ENCODE data around the gene TRIM36. TPM values are rescaled to one million over a fixed set of nuclear protein-coding genes. Genes with fewer than 3 reads are reported as not detected.

TRIM36 gene
- total RNA-seq, 1 donor from 2014 or later, result 4.4 TPM

GRCh38 chr5:115179394-115180164 lies 9.9 kb upstream of the TRIM36 start:
- H3K4me1 ChIP-seq (ENCODE audit: insufficient read depth, low read length), result peaks cover 8% of the 10 kb centered on the region
- FAIRE-seq (no peak), DNase-seq (ENCODE audit: low read depth) (no peak)
- TF ChIP-seq EZH2 (IDR thresholded peaks at IDR 0.05; ENCODE audit: insufficient read depth, low read length), result peak; percentile 81
- TF ChIP-seq, protein P1, sequence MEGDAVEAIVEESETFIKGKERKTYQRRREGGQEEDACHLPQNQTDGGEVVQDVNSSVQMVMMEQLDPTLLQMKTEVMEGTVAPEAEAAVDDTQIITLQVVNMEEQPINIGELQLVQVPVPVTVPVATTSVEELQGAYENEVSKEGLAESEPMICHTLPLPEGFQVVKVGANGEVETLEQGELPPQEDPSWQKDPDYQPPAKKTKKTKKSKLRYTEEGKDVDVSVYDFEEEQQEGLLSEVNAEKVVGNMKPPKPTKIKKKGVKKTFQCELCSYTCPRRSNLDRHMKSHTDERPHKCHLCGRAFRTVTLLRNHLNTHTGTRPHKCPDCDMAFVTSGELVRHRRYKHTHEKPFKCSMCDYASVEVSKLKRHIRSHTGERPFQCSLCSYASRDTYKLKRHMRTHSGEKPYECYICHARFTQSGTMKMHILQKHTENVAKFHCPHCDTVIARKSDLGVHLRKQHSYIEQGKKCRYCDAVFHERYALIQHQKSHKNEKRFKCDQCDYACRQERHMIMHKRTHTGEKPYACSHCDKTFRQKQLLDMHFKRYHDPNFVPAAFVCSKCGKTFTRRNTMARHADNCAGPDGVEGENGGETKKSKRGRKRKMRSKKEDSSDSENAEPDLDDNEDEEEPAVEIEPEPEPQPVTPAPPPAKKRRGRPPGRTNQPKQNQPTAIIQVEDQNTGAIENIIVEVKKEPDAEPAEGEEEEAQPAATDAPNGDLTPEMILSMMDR (IDR thresholded peaks at IDR 0.05; ENCODE audit: insufficient read depth, low read depth, low read length), result no peak
- H3K9ac ChIP-seq (ENCODE audit: low read length), result peak overlapping the region; percentile 71
- H3K36me3 ChIP-seq (ENCODE audit: insufficient read depth, low read length), result no peaks in the 10 kb centered on the region
- no peaks in the 10 kb centered on the region for H3K9me3 Mint-ChIP-seq (ENCODE audit: unreplicated experiment)
- no peaks in the 10 kb centered on the region for H3K4me1 Mint-ChIP-seq (ENCODE audit: low read depth, unreplicated experiment)
- H3K36me3 Mint-ChIP-seq (ENCODE audit: low read depth, unreplicated experiment), result peaks cover 2% of the 10 kb centered on the region
- peak overlapping the region; percentile 94 for H3K4me2 ChIP-seq (ENCODE audit: low read length)
- H4K20me1 ChIP-seq (ENCODE audit: insufficient read depth, low read length), result no peaks in the 10 kb centered on the region
- H3K4me3 Mint-ChIP-seq (ENCODE audit: unreplicated experiment), result peak overlapping the region; percentile 87
- no peaks in the 10 kb centered on the region for H3K9me3 ChIP-seq (ENCODE audit: insufficient read depth, low read depth, low read length)
- peak overlapping the region; percentile 70 for H3K4me3 ChIP-seq (ENCODE audit: insufficient read depth, low read depth, low read length)
- H3K27me3 ChIP-seq (ENCODE audit: insufficient read depth, low read length), result peaks cover 29% of the 10 kb centered on the region
- no peaks in the 10 kb centered on the region for H3K79me2 ChIP-seq (ENCODE audit: insufficient read depth, low read length)
- H3K27ac Mint-ChIP-seq (ENCODE audit: unreplicated experiment), result peak overlapping the region; percentile 18
- peaks cover 53% of the 10 kb centered on the region for H3K27me3 Mint-ChIP-seq (ENCODE audit: low read depth, unreplicated experiment)
- H2AFZ ChIP-seq (ENCODE audit: low read depth, low read length), result peak overlapping the region; percentile 84
- no peak overlapping the region for H3K27ac ChIP-seq (ENCODE audit: low read depth, low read length)

- H4K20me1 ChIP-seq (ENCODE audit: insufficient read depth, low read length), result no peaks in the 10 kb centered on the region
- H3K9ac ChIP-seq (ENCODE audit: low read length), result peak overlapping the region; percentile 71
- Mint-ChIP-seq H3K4me1 (ENCODE audit: low read depth, unreplicated experiment) (no peaks in the 10 kb centered on the region), H3K27me3 (ENCODE audit: low read depth, unreplicated experiment) (peaks cover 54% of the 10 kb centered on the region), H3K36me3 (ENCODE audit: low read depth, unreplicated experiment) (peaks cover 2% of the 10 kb centered on the region), H3K9me3 (ENCODE audit: unreplicated experiment) (no peaks in the 10 kb centered on the region), H3K27ac (ENCODE audit: unreplicated experiment) (no peak overlapping the region), H3K4me3 (ENCODE audit: unreplicated experiment) (no peak overlapping the region)
- no peak for DNase-seq (ENCODE audit: low read depth)
- FAIRE-seq, result no peak
- peak overlapping the region; percentile 70 for H3K4me3 ChIP-seq (ENCODE audit: insufficient read depth, low read depth, low read length)
- TF ChIP-seq, protein P1 (IDR thresholded peaks at IDR 0.05; ENCODE audit: insufficient read depth, low read depth, low read length), result no peak
- TF ChIP-seq EZH2 (IDR thresholded peaks at IDR 0.05; ENCODE audit: insufficient read depth, low read length), result no peak
- no peaks in the 10 kb centered on the region for H3K36me3 ChIP-seq (ENCODE audit: insufficient read depth, low read length)
- no peaks in the 10 kb centered on the region for H3K79me2 ChIP-seq (ENCODE audit: insufficient read depth, low read length)
- H2AFZ ChIP-seq (ENCODE audit: low read depth, low read length), result peak overlapping the region; percentile 84
- H3K27ac ChIP-seq (ENCODE audit: low read depth, low read length), result no peak overlapping the region
- peak overlapping the region; percentile 94 for H3K4me2 ChIP-seq (ENCODE audit: low read length)
- peaks cover 29% of the 10 kb centered on the region for H3K27me3 ChIP-seq (ENCODE audit: insufficient read depth, low read length)
- H3K9me3 ChIP-seq (ENCODE audit: insufficient read depth, low read depth, low read length), result no peaks in the 10 kb centered on the region
- peaks cover 8% of the 10 kb centered on the region for H3K4me1 ChIP-seq (ENCODE audit: insufficient read depth, low read length)
Observed at GRCh38 chr5:115179030-115179393, 9.3 kb upstream of the TRIM36 start.

GRCh38 chr5:115170929-115171510 lies 1.3 kb upstream of the TRIM36 start:
- Mint-ChIP-seq H3K27ac (ENCODE audit: unreplicated experiment) (no peak overlapping the region), H3K4me1 (ENCODE audit: low read depth, unreplicated experiment) (no peaks in the 10 kb centered on the region), H3K27me3 (ENCODE audit: low read depth, unreplicated experiment) (peaks cover 33% of the 10 kb centered on the region), H3K9me3 (ENCODE audit: unreplicated experiment) (peaks cover 7% of the 10 kb centered on the region), H3K36me3 (ENCODE audit: low read depth, unreplicated experiment) (peaks cover 10% of the 10 kb centered on the region), H3K4me3 (ENCODE audit: unreplicated experiment) (peak overlapping the region; percentile 85)
- TF ChIP-seq, protein P1 (IDR thresholded peaks at IDR 0.05; ENCODE audit: insufficient read depth, low read depth, low read length), result no peak
- TF ChIP-seq EZH2 (IDR thresholded peaks at IDR 0.05; ENCODE audit: insufficient read depth, low read length), result no peak
- no peaks in the 10 kb centered on the region for H3K79me2 ChIP-seq (ENCODE audit: insufficient read depth, low read length)
- FAIRE-seq, result no peak
- H3K4me3 ChIP-seq (ENCODE audit: insufficient read depth, low read depth, low read length), result peak overlapping the region; percentile 87
- no peak for DNase-seq (ENCODE audit: low read depth)
- H3K36me3 ChIP-seq (ENCODE audit: insufficient read depth, low read length), result no peaks in the 10 kb centered on the region
- H3K27ac ChIP-seq (ENCODE audit: low read depth, low read length), result no peak overlapping the region
- H4K20me1 ChIP-seq (ENCODE audit: insufficient read depth, low read length), result no peaks in the 10 kb centered on the region
- H3K9me3 ChIP-seq (ENCODE audit: insufficient read depth, low read depth, low read length), result no peaks in the 10 kb centered on the region
- H3K9ac ChIP-seq (ENCODE audit: low read length), result peak overlapping the region; percentile 47
- H2AFZ ChIP-seq (ENCODE audit: low read depth, low read length), result peak overlapping the region; percentile 99
- H3K4me1 ChIP-seq (ENCODE audit: insufficient read depth, low read length), result peaks cover 8% of the 10 kb centered on the region
- peaks cover 15% of the 10 kb centered on the region for H3K27me3 ChIP-seq (ENCODE audit: insufficient read depth, low read length)
- H3K4me2 ChIP-seq (ENCODE audit: low read length), result peak overlapping the region; percentile 96

Measured in astrocyte (in vitro differentiated cells and primary cell).